Measurements from ENCODE around the gene RSRP1.

Gene RSRP1

DNA sequence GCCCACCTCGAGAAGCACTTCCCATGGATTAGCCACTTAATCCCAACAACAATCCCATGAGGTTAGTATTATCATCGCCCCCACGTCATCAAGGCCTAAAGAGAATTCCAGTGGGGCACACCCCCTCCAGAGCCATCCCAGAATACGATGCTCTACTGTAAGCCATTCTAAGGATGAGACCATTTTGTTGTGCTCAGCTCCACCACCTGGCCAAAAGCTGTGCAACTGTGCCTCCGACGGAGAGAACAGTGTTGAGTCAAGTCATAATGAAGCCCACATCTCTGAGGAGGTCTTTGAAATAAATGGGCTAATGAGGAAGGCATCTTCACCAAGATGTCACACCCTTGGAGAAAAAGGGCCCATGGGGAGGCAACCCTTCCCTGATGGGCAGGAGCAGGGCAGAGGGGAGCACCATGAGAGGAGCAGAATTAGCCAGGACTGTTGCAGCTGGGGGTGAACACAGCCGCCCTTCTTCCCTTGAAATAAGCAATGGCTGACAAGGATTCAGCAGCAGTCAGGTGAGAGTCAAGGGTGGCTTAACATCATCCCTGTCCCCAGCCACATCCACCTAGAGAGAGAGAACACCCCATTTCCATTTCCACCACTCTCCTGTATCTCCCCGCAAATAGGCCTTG lies 29.5 kb downstream of the RSRP1 start:
- no peak for DNase-seq (ENCODE audit: low read depth)

DNA sequence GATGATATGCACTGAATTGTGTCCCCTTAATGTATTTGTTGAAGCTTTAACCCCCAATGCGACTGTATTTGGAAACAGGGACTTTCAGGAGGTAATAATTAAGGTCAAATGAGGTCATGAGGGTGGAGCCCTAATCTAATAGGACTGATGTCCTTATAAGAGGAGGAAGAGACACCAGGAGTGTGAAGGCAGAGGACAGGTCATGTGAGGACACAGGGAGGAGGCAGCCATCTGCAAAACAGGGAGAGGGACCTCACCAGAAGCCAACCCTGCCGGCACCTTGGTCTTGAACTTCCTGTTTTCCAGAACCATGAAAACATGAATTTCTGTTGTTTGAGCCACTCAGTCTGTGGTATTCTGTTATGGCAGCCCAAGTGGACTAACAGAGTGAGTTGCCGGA lies 30.2 kb downstream of the RSRP1 start:
- DNase-seq (ENCODE audit: low read depth), result no peak

DNA sequence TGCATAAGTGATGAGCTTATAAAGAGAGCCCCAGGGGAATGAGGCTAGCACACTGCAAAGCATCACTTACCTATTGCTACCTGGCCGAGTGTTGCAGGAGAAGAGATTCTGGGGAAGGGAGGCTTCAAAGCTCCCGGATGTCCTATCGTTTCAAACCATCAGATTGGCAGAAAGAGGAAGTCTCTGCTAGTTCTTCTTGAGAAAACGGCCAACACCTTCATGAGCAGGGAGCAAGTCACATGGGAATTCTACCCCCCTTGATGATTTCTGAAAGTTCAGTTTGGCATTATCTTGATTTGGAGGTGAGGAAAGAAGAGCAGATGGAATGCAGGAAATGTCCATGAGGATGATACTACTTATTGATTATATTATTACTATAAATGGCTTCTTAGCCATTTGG lies 31.1 kb downstream of the RSRP1 start:
- DNase-seq (ENCODE audit: low read depth), result no peak

DNA sequence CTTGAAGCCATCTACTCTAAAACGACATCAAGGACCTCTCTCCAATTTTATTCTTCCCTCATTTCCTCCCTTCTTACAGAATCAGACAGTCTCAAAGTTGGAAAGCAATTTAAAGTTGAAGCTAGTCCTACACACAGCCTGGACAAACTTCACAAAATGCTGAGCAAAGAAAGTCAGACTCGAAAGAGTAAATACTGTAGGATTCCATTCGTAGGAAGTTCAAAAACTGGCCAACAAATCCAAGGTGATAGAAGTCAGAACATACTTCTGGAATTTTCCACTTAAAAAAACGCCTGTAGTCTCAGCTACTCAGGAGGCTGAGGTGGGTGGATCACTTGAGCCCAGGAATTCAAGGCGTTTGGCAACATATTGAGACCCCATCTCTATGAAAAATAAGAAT lies 34.5 kb downstream of the RSRP1 start:
- no peak for DNase-seq (ENCODE audit: low read depth)

DNA sequence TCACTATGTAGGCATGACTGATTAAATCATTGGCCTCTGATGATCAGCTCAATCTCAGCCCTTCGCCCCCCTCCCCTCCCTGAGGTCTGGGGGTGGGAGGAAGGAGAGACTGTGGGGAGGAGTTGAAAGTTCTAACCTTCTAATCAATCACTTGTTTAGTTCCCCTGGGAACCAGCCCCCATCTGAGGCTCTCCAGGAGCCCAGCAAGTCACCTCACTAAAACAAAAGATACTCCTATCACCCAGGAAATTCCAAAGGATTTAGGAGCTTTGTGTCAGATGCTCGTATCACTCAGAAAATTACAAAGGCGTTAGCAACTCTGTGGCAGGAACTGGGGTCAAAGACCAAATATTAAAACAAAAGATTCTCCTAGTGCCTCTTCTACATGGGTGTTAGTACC lies 36.5 kb downstream of the RSRP1 start:
- no peak for DNase-seq (ENCODE audit: low read depth)

DNA sequence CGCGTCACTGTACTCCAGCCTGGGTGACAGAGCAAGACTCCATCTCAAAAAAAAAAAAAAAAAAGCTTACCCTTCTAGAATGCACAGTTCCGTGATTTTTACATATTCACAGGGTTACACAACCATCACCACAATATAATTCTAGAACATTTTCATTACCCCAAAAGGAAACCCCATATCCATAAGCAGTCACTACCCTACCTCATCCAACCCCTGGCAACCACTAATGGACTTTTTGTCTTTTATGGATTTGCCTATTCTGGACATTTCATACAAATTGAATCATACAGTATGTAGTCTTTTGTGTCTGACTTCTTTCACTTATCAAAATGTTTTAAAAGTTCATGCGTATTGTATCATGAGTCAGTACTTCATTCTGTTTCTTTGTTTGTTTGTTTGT lies 37.7 kb downstream of the RSRP1 start:
- DNase-seq (ENCODE audit: low read depth), result no peak

DNA sequence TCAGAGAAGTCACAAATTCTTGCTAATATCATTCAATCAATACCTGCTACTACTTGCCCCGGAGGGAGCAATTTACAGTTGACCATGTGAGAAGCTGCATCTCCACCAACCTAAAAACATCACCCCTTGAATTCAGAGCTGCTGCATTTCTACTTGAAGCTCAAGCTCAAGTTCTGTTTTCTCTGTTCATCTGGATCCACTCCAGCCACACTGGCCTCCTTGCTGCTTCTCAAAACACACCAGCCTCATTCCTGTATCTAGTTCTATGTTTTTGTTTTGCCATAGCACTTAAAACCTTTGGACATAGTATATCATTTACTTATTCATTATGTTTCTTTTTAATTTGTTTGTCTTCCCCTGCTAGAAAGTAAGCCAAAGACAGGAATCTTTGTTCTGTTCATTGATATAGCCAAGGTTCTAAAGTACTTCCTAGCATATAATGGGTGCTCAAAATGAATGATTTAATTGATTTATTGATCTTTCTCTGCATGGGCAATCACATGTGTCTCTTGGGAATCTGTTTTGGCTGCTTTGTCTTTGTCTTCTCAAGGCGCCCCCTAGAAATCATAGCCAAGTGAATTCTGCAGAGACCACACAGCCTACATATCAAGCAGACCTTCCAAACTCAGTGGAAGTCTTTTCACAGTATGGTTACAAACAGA lies 38.6 kb downstream of the RSRP1 start:
- DNase-seq (ENCODE audit: low read depth), result no peak

DNA sequence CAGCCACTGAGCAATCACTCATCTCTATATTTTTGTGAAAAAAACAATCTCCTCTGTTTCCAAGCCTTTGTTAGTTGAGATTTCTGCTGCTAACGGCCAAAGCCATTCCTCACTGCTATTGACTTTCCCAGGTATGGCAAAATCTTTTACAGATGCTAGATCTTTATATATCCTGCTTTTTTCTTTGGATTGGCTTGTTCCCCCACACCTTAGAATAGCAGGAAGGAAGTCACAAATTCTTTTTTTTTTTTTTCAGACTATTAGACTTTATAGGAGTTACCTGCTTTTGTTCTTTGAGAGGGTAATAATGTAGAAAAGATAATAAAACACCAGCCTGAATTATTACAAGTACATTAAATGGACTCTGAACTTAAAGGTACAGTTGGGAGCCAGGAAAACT lies 39.2 kb downstream of the RSRP1 start:
- DNase-seq (ENCODE audit: low read depth), result no peak

DNA sequence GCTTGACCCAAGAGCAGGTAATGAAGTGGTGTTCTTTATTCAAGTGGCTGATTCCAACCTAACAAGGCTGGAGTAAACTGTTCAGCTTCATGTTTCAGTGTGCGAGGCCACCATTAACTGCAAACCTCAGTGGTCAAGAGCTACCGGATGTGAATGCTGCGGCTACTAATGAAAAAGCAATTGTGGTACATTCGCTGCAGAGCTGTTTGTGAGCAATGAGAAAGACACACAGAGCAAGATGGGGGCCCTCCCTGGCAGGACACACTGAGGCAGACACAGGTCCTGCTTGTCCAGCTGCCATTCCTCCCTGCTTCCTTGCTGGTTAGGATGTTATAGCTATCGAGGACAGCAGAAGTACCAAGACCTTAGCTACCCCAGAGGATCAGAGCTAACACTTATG lies 41.1 kb downstream of the RSRP1 start:
- no peak for DNase-seq (ENCODE audit: low read depth)

DNA sequence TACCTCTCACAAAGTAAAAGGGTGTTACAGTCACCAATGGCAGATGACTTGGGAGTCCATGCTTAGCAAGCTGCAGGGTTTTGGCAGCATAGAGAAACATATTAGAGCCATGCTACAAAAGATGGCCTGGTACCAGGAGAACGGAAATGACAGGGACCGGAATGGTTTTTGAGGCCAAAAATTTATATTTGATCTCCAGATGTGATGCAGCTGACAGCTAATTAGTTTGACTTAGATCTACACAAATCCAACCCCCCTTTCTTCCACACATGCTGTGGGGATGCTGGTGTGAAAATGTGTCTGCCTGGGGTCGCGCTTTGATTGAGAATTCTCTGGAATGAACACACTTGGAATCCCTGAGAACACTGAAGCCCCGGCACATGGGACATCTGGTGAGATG lies 41.5 kb downstream of the RSRP1 start:
- DNase-seq (ENCODE audit: low read depth), result no peak

DNA sequence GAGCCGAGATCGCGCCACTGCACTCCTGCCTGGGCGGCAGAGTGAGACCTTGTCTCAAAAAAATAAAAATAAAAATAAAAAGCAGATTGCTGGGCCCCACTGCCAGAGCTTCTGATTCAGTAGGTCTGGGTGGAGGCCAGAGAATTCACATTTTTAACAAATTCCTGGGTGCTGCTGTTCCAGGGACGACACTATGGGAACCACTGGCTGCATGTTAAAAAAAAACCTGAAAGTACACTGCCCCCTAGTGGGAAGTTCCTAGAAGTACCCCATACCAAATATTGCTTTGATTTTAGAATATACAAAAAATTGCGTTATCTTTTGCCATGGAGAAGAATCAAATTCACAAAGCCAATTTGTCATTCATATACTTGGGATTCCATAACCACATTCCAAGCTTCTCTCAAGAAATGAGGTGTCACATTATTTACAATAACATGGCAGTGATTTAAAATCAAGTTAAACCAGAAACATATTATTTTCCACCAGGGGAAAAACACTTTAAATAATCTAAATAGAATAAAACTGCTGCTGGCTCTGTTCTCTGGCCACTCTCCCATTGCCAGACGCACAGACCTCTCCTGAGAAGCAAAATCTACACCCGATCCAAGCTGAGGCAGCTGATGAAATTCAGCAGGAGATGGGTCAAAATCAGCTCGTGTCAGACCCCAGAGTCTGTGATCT lies 42.3 kb downstream of the RSRP1 start:
- DNase-seq (ENCODE audit: low read depth), result no peak

DNA sequence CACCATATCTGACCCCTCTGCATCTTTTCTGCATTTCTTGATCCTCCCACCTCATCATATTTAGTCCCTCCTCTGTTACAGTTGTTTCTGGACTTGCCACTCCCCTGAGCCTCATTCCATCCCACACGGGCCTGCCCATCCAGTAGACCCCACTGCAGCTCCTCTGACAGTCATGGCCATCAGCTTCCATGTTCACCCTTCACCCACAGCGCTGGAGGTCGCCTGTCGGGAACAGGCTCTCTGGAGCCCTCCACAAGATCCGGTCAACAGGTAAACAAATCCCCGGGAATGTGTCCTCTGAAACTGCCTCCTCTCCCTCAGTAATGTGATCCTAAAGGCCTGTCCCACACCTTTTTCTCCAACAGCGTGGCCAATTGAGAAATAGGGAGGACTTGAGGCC lies 46.2 kb downstream of the RSRP1 start:
- no peak for DNase-seq (ENCODE audit: low read depth)

DNA sequence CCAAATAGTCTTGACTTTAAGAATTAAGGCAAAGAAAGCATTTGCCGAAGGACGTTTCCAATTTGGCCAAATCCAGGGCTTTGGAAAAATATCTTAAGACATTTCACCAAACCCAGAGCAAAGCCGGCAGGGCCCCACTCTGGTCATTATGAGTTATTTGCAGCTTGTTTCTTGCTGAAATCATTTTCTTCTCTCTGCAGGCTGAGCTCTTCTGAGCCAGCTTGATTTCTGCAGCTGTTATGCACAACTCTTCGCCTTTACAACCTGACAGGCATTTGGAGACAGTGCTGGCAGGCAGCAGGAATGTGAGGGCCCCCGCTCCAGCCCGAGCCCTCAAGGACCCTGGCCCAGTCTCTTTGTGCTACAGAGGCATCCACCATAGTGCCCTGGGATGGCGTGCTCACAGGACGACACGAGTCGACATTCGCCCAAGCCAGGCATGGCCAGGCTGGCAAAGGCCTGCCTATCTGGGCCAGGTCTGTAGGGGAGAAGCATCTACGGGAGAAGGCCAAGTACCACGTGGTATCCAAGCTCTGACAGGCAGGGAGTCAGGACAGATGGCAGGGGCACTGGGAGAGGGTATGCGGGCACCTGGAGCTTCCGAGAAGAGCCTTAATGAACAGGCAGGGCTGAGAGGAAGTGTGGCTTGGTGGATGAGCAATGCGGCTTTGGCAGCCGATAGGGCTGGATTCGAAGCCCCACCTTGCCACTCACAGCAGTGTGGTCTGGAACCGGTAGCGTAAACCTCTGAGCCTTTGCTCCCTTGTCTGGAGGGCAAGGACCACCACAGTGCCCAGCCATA lies 47.2 kb downstream of the RSRP1 start:
- DNase-seq (ENCODE audit: low read depth), result no peak

DNA sequence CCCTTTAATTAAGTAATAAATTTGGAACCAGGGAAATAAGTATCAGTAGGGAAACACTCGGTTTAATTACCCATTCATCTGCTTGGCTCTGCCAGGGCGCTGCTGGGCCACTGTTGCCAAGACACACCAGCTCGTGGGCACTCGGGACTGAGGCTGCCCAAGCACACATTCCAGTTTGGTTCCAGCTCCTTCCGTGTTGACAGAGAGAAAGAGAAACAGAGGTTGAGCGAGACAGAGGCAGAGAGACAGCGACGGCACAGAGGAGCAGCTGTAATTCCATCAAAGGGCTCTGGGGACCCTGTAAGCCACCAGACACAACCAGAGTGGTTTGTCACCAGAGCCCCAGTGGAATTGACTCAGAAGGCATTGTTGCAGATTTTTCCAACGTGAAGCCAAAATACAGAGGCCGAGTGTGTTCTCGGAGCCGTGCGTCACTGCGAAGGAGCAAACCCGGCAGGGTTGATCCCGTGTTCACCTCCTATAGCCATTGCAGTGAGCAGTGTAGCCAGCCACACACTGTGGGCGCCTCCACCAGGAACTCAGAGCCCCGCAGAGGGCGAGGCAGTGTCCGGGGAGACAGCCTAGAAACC lies 48.5 kb downstream of the RSRP1 start:
- no peak for DNase-seq (ENCODE audit: low read depth)

DNA sequence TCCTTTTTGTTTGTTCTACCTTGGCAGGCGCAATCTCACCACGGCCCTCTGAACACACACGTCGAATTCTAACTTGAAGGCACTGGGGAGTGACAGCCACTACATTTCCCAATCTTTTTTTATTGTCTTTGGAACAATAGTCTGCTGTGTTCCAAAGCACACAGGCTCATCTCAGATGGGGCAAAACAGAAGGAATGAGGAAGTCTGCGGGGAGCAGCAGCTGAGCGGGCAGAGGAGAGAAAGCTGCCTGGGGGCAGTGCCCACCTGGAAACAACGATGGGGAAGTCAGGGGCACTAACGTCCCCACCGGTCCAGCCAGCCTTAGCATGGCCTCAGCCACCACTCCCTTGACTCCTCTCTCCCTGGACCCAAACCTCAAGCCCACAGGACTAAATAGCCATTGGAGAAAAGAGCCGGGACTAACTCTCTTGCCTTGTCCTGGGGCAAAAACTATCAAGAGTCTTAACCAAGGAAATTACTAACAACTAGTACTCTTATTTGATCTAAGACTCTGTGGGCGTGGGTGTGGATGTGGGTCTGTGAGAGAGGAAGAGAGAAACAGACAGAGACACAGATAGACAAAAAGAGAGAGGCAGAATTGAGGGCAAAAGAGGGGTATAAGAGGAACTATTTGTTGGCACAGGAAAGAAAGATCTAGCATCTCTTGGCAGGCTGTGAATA lies 49.1 kb downstream of the RSRP1 start:
- no peak for DNase-seq (ENCODE audit: low read depth)

DNA sequence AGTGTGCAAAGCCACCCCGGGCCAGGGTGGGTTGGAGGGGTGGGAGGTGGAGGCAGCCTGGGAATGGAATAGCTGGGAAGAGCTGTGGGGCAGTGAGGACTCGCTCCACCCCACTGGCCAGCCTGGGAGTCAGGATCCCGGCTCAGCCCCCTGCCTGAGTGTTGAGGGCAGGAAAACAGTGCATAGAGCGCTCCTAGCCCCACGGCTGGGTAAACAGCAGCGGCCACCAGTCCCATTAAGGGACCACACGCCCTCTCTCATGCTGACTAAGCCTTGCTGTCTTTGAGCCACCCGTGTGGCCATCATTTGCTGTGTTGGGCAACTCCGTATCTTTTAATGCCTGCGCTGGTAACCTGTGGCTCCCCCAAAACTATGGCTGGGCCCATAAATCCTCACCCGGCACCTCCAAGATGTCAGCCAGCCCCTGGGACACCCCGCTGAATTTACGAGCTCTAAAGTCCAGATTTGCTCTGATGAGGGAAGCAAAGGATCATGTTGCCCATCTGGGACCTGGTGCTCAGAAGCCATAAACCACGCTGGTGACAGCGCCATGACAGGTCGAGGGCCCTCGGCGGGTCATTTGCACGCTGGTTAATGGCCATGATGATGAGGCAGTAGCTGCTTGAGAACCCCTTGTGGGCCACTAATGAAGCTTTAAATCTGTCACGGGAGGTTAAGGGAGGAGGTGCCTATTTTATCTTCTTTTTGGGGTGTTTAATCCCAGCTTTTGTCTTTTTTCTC lies 49.8 kb downstream of the RSRP1 start:
- DNase-seq (ENCODE audit: low read depth), result no peak

DNA sequence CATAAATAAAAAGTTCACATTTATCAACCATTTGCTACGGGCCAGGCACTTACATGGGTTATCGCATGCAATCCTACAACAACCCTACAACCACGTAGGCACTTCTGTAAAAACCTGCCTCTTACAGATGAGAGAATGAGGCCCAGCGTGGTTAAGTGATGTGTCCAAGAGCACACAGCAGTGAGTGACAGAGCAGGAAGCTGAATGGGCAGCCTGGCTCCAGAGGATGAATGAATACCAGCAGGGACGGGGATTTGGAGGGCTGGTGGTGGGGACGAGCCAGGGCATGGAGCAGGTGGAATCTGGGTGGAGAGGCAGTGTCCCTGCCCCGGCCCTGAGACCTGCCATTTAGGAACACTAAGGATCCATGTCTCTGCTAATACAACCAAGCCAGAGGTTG lies 50.4 kb downstream of the RSRP1 start:
- no peak for DNase-seq (ENCODE audit: low read depth)

DNA sequence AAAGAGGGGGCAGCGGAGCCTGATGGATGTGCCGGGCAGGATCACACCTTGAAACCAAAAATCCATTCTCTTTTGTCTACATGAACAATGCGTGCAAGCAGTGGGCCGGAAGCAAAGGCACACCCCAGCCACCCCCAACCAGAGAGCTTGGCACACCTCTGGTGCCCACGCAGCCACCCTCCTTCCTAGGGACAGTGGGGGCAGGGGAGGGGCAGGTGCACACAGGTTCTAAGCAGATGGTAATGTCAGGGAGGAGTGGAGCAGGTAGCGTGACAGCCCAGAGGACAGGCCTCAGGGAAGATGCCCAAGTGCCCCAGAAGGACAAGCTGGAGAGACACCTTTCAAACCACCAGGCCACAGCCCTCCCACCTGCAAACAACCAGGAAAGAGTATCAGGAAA lies 51.4 kb downstream of the RSRP1 start:
- no peak for DNase-seq (ENCODE audit: low read depth)

DNA sequence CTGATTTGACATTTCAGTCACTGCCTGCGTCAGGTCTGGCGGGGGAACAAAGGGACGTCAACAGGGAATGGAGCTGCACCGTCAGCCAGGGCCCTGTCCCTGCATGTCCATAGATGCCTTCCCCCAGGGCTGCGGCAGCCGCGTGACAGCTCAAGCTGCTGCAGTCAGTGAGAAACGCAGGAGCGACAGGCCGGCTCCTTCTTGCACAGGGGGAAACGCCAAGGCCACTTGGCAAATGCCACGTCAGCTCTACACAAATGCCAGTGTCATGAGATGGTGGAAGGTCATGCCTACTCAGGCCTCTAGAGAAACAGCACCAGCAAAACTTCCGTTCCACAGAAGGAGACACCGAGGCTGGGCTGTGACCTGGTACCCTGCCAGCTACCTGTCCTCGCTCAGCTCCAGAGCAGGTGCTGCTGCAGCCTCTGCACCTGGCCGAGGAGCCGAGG lies 52.7 kb downstream of the RSRP1 start:
- no peak for DNase-seq (ENCODE audit: low read depth)

DNA sequence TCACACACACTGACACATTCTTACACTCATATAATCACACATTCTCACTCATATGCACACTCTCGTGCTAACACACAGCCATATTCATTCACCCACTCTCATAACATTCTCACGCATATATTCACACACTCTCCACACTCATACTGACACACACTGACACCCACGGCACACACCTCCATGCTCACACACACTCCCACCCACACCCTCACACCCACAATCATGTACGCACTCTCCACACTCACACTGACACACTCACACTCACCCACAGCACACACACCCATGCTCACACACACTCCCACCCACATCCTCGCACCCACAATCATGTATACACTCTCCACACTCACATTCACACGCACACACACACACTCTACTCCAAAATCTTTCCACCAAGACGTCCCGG lies 53.2 kb downstream of the RSRP1 start:
- no peak for DNase-seq (ENCODE audit: low read depth)

DNA sequence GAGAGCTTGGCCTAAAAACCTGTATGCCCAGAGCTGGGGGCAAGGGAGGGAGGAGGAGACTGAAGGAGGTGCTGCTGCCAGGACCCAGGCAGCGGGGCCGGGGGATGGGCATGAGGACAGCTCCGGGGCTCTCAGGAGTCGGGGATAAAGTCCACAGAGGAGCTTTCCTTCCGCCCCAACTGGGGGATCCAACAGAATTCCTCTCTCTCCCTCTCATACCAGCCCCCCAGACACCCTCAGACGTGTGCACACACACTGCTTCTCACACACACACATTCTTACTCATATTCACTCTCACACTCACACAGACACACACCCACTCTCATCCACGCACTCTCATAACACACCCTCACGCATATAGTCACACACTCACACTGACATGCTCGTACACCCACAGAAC lies 54.0 kb downstream of the RSRP1 start:
- no peak for DNase-seq (ENCODE audit: low read depth)

Data from stimulated activated CD4-positive, alpha-beta T cell treated with anti-CD3 and anti-CD28 coated beads, Interleukin-2, amount 100 ng/mL, for 4 hours (primary cell).